ENCODE data around the gene MLLT10.

Gene MLLT10

DNA sequence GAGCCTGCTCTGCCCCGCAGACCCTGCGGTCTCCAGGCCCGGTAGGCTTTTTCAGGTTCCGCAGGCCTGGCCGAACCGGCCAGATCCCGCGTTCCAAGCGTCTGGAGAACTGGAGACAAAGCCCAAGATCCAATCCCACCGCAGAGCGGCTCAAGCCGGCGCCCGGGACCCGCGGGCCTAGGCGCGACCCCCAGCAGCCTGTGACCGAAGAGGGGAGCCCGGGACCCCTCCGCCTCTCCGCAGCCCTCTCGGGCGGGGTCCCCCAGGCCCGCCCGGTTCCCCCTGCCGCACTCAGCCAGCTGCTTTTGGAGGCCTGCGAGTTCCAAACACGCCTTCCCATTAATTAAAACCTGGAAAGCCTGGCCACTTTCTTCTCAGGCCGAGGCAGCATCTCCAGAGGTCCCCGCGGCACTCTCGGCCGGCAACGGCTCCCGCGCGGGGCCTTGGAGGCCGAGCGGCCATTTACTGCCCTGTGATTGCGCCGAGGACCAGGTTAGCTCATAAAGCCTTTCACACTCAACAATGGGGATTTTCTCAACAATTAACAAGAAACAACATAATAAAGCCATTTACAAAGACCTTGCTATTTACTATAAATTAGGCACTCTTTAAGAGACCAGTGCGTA lies 25.2 kb upstream of the MLLT10 start:
- no peaks in the 10 kb centered on the region for H3K9me3 Mint-ChIP-seq
- no peak overlapping the region for H3K4me3 Mint-ChIP-seq
- no peak for DNase-seq (ENCODE audit: low spot score in 2 of 2)
- no peak for ATAC-seq (ENCODE audit: low read depth)
- no peaks in the 10 kb centered on the region for H3K36me3 Mint-ChIP-seq
- peaks cover 8% of the 10 kb centered on the region for H3K27me3 Mint-ChIP-seq
- H3K4me1 Mint-ChIP-seq = no peaks in the 10 kb centered on the region
- no peak overlapping the region for H3K27ac Mint-ChIP-seq

- Mint-ChIP-seq H3K9me3 (no peaks in the 10 kb centered on the region), H3K4me3 (no peak overlapping the region), H3K4me1 (no peaks in the 10 kb centered on the region), H3K27me3 (peaks cover 8% of the 10 kb centered on the region), H3K27ac (no peak overlapping the region), H3K36me3 (no peaks in the 10 kb centered on the region)
- ATAC-seq (ENCODE audit: low read depth) (no peak), DNase-seq (ENCODE audit: low spot score in 2 of 2) (no peak)
Observed at GRCh38 chr10:21509341-21510240, 24.4 kb upstream of the MLLT10 start.

GRCh38 chr10:21510241-21511094 lies 23.6 kb upstream of the MLLT10 start:
- no peaks in the 10 kb centered on the region for H3K4me1 Mint-ChIP-seq
- no peak overlapping the region for H3K27ac Mint-ChIP-seq
- H3K9me3 Mint-ChIP-seq = no peaks in the 10 kb centered on the region
- ATAC-seq (ENCODE audit: low read depth) (no peak), DNase-seq (ENCODE audit: low spot score in 2 of 2) (no peak)
- no peaks in the 10 kb centered on the region for H3K36me3 Mint-ChIP-seq
- no peak overlapping the region for H3K4me3 Mint-ChIP-seq
- peaks cover 12% of the 10 kb centered on the region for H3K27me3 Mint-ChIP-seq

DNA sequence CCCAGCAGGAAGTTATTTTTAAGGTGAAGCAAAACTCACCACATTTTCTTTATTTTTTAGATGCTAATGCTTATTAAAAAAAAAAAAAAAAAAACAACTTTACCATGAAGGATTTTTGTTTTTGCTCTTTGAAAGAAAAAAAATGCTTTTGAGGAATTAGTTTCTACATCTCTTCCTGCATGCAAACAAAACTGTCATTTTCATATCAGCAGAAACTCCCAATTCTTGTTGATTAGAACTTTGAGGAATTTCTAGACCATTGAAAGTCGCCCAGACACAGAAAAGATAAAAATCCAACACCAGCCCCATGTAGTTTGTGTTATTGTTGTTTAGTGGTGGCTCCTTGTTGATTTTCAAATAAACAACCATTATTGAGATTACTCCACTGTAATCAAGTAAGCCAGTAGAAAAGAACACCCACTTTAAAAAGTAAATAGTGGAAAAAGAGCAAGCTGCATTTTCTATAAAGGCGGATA lies 22.9 kb upstream of the MLLT10 start:
- Mint-ChIP-seq H3K4me3 (no peak overlapping the region), H3K36me3 (no peaks in the 10 kb centered on the region), H3K9me3 (no peaks in the 10 kb centered on the region), H3K27me3 (peaks cover 13% of the 10 kb centered on the region), H3K4me1 (peaks cover 2% of the 10 kb centered on the region), H3K27ac (no peak overlapping the region)
- DNase-seq (ENCODE audit: low spot score in 2 of 2) (no peak), ATAC-seq (ENCODE audit: low read depth) (no peak)

- H3K4me1 Mint-ChIP-seq = peaks cover 4% of the 10 kb centered on the region
- no peaks in the 10 kb centered on the region for H3K9me3 Mint-ChIP-seq
- no peaks in the 10 kb centered on the region for H3K36me3 Mint-ChIP-seq
- peaks cover 13% of the 10 kb centered on the region for H3K27me3 Mint-ChIP-seq
- H3K27ac Mint-ChIP-seq = no peak overlapping the region
- ATAC-seq (ENCODE audit: low read depth) = no peak
- no peak for DNase-seq (ENCODE audit: low spot score in 2 of 2)
- H3K4me3 Mint-ChIP-seq = no peak overlapping the region
Observed at GRCh38 chr10:21511946-21512572, 22.0 kb upstream of the MLLT10 start.

GRCh38 chr10:21512573-21513404 lies 21.2 kb upstream of the MLLT10 start:
- DNase-seq (ENCODE audit: low spot score in 2 of 2) (no peak), ATAC-seq (ENCODE audit: low read depth) (no peak)
- peaks cover 9% of the 10 kb centered on the region for H3K4me1 Mint-ChIP-seq
- peaks cover 13% of the 10 kb centered on the region for H3K27me3 Mint-ChIP-seq
- H3K27ac Mint-ChIP-seq = no peak overlapping the region
- H3K4me3 Mint-ChIP-seq = no peak overlapping the region
- no peaks in the 10 kb centered on the region for H3K36me3 Mint-ChIP-seq
- no peaks in the 10 kb centered on the region for H3K9me3 Mint-ChIP-seq

- H3K27me3 Mint-ChIP-seq = peaks cover 15% of the 10 kb centered on the region
Observed at GRCh38 chr10:21513405-21513788, 20.6 kb upstream of the MLLT10 start.

GRCh38 chr10:21514129-21514817 lies 19.8 kb upstream of the MLLT10 start:
- ATAC-seq (ENCODE audit: low read depth) (no peak), DNase-seq (ENCODE audit: low spot score in 2 of 2) (no peak)
- H3K27me3 Mint-ChIP-seq = peaks cover 16% of the 10 kb centered on the region
- no peaks in the 10 kb centered on the region for H3K36me3 Mint-ChIP-seq
- no peak overlapping the region for H3K27ac Mint-ChIP-seq
- H3K4me1 Mint-ChIP-seq = peaks cover 15% of the 10 kb centered on the region
- no peaks in the 10 kb centered on the region for H3K9me3 Mint-ChIP-seq
- H3K4me3 Mint-ChIP-seq = no peak overlapping the region

More at GRCh38 chr10:21513405-21513788, 20.6 kb upstream of the MLLT10 start:
- ATAC-seq (ENCODE audit: low read depth) = no peak
- peaks cover 15% of the 10 kb centered on the region for H3K4me1 Mint-ChIP-seq
- H3K9me3 Mint-ChIP-seq = no peaks in the 10 kb centered on the region
- H3K27ac Mint-ChIP-seq = no peak overlapping the region
- no peak for DNase-seq (ENCODE audit: low spot score in 2 of 2)
- no peaks in the 10 kb centered on the region for H3K36me3 Mint-ChIP-seq
- no peak overlapping the region for H3K4me3 Mint-ChIP-seq

- Mint-ChIP-seq H3K27ac (no peak overlapping the region), H3K27me3 (peaks cover 16% of the 10 kb centered on the region), H3K9me3 (no peaks in the 10 kb centered on the region), H3K36me3 (no peaks in the 10 kb centered on the region), H3K4me1 (peaks cover 15% of the 10 kb centered on the region), H3K4me3 (no peak overlapping the region)
- ATAC-seq (ENCODE audit: low read depth) (no peak), DNase-seq (ENCODE audit: low spot score in 2 of 2) (no peak)
Observed at GRCh38 chr10:21514818-21515351, 19.1 kb upstream of the MLLT10 start.

GRCh38 chr10:21515361-21516241 lies 18.4 kb upstream of the MLLT10 start:
- DNase-seq (ENCODE audit: low spot score in 2 of 2) (no peak), ATAC-seq (ENCODE audit: low read depth) (no peak)
- peak overlapping the region; percentile 66 for H3K4me3 Mint-ChIP-seq
- H3K36me3 Mint-ChIP-seq = no peaks in the 10 kb centered on the region
- no peak overlapping the region for H3K27ac Mint-ChIP-seq
- H3K4me1 Mint-ChIP-seq = peaks cover 18% of the 10 kb centered on the region
- no peaks in the 10 kb centered on the region for H3K9me3 Mint-ChIP-seq
- H3K27me3 Mint-ChIP-seq = peaks cover 20% of the 10 kb centered on the region

DNA sequence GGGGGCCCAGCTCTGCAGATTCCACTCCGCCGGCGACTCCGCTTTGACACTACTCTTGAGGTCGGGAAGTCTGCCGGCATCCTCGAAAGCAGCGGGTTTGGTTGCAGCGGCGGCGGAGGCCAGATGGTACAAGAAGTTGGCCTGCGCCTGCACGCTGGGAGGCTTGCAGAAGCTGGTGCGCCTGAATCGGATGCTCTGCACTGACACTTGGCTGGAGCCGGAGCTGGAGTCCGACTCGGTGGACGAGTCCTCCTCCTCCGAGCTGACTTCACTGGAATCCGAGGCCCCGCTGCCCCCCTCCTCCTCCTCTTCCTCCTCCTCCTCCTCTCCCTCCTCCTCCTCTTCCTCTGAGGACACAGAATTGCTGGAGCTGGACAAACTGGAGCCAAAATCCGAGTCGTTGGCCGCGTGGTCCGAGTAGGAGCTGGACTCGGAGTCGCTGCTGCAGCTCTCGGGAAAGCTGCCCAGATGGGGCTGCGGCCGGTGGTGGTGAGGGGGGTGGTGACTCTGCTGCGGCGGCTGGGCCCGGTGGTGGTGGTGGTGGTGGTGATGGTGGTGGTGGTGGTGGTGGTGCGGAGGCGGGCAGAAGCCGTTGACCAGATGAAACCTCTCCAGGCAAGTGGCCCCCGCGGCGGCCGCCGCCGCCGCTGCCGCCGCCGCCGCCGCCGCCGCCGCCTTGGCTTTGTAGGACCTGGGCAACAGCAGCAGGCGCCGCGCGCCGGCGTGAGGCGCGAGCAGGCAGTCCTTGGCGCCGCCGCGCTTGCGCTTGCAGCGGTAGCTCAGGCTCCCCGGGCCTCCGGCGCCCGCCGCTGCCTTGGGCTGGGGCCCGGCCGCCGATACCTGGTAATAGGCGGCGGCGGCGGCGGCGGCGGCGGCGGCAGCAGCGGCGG lies 17.5 kb upstream of the MLLT10 start:
- H3K27me3 Mint-ChIP-seq = peaks cover 23% of the 10 kb centered on the region
- DNase-seq (ENCODE audit: low spot score in 2 of 2) (peak in 1 of 2 donors; percentile 30), ATAC-seq (ENCODE audit: low read depth) (peak; percentile 77)
- H3K9me3 Mint-ChIP-seq = no peaks in the 10 kb centered on the region
- peaks cover 20% of the 10 kb centered on the region for H3K4me1 Mint-ChIP-seq
- peak overlapping the region; percentile 79 for H3K4me3 Mint-ChIP-seq
- H3K27ac Mint-ChIP-seq = no peak overlapping the region
- no peaks in the 10 kb centered on the region for H3K36me3 Mint-ChIP-seq
